ENCODE data around the gene KIRREL3.

KIRREL3 gene

DNA sequence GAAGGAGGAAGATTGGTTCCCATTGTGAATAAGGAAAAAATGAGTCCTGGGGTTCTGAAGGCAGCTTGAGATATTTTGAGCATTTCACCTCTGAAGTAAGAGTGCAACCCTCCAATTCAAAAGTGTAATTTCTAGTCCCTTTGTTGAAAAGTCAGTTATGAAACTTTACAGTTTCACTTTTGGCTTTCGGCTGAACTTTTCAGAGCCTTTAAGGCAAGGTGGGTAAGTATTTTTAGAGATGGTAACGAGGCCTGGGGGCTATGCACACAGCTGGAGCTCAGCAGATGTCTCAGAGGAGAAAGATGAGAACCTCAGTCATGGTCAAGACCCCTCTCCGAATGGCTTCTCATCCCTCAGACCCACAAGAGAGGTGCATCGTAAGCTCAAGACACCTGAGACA lies 267.6 kb downstream of the KIRREL3 start:
- no peak for DNase-seq

DNA sequence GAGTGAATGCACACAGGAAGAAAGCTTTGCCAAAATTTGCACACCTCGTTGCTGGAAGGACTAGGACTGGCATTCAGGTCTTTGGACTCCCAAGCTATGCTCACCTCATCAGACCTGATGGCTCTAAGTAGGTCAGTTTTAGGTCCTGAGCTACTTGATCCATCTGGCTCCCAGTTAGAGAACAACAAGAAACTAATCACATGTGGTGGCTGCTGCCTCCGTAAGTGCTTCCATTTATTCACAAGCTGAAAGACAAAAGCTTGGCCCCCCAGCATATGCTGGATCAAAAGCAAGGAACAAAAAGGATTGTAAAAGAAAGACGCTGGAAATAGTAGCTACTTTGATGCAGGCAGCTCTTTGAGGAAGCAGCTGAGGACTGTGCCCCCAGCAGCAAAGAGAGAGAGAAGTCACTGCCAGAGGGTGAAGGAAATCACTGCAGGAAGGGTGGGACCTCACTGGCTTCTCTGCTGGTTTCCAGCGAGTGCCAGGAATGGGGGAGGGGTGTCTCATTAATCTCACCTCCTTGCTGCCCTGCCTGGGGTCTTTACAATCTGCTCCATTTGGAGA lies 268.9 kb downstream of the KIRREL3 start:
- no peak for DNase-seq

DNA sequence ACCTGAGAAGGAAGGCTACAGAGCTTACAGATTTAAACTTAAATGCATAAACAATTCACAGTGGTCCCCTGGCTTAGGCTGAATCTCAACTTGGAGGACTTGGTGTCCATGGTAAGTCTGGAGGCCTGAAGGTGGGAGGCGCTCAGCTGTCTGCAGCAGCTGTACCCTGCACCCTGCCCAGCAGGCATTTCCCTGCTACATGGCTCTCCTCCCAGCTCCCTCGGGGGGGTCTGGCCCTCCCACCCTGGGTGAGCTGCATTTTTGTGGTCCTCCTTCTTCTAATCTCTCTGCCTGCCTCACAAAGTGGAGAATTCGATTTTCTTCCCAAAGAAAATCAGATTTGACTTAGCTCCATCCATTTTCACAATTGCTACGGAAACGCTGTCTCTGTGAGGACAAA lies 273.2 kb downstream of the KIRREL3 start:
- DNase-seq, result no peak

DNA sequence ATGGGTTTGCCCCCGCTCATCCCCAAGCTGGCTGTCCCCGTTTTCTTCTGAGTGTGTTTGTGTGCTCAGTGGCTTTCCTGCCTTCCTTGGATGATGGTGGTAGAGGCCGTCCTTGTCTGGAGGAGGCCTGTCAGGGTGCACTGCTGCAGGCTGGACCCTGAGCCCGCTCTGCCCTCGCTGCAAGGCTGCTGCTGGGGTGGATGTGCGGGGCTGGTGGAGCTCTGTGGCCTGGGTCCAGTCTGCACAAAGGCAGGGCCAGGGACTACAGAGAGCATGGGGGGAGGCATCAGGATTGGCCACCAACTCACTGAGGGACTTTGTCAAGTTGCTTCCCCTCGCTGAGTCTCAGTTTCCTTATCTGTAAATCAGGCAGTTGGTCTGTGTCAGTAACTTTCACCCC lies 275.0 kb downstream of the KIRREL3 start:
- DNase-seq, result no peak

DNA sequence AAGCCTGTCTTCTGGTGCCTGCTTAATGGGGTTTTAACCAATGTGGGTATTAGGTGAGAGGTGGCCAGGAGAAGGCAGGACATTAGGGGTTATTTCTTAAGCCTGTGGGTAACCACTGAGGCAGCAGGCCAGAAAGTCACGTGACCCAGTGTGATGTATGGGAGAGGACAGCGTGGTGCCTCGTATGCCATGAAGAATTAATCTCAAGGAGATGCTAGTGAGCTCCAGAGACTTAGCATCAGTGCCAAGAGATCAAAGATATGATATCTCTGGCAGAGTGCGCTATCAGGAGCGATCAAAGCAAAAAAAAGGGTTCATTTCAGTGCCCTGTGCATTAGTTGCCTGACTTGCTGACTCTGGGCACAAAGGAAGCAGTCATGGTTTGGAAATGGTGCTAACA lies 275.5 kb downstream of the KIRREL3 start:
- no peak for DNase-seq

DNA sequence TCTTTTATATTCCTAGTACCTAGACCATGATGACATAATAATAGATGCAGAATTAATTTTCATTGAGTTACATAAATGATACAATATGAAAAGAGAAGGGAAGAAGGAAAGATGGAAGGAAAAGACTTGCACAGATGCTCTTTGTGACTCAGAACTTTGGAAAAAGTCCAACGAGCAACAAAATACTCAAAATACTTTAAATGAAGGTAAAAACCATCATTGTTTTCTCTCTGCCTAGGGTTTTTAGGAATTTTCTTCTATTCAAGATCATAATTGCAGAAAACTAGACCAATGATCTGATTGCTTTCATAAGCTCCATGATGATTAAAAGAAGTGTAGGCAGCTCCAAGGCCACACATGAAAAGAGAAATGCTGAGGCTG lies 276.9 kb downstream of the KIRREL3 start:
- DNase-seq, result no peak

DNA sequence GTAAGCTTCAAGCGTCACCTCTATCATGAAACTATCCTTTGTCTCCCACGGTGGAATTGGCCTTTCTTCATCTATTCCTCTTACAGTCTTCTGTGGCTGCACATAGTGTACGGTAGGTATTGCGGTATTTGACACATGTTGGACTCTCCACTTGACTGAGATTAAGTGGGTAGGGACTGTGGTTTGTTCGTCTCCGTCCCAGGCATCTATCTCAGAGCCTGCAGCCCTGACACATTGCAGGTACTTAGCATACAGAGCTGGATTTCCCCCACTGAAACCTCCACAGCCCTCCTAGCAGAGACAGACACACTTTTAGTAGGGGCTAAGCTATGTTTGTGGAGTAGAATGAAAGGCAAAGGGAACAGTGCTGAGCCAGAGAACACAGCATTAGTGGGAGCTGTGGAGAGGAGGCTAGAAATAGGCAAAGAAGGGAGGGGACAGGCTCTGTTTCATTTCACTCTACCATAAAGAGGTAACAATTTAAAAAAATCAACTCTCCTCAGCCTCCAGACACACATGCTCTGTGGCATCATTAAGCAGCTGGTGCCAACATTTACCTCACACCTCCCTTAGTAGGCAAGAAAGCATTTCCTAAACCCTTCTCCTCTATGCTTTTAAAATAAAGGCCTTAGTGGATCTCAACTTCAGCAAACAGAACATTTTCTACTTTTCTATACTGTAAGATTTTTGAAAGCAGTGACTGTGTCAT lies 277.5 kb downstream of the KIRREL3 start:
- DNase-seq, result no peak

DNA sequence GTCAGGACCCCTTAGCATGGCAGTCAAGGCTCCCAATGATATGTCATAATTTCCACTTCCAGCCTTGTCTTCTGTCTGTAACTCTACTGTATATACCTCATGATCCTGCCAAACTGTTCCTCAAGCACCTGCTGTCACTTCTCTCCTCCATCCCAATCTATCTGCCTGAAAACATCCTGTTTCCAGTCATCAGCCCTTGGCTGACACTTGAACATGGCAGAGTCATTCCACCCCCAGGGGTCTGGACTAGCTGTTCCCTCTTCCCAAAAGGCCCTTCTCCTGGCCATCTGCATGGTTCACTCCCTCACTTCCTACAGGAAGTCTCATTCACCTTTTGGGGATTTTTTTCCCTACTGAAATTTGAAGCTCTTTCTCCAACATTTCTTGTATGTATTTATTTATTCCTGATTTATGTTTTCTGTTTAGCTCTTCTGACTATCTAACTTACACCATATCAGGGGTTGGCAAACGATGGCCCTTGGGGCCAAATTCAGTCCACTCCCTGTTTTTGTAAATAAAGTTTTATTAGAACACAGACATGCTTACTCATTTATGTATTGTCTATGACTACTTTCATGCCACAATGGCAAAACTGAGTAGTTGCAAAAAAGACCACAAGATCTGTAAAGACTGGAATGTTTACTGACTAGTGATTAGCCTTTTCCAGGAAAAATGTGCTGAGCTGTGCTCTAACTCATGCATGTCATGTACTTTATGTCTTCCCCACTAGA lies 278.4 kb downstream of the KIRREL3 start:
- no peak for DNase-seq

DNA sequence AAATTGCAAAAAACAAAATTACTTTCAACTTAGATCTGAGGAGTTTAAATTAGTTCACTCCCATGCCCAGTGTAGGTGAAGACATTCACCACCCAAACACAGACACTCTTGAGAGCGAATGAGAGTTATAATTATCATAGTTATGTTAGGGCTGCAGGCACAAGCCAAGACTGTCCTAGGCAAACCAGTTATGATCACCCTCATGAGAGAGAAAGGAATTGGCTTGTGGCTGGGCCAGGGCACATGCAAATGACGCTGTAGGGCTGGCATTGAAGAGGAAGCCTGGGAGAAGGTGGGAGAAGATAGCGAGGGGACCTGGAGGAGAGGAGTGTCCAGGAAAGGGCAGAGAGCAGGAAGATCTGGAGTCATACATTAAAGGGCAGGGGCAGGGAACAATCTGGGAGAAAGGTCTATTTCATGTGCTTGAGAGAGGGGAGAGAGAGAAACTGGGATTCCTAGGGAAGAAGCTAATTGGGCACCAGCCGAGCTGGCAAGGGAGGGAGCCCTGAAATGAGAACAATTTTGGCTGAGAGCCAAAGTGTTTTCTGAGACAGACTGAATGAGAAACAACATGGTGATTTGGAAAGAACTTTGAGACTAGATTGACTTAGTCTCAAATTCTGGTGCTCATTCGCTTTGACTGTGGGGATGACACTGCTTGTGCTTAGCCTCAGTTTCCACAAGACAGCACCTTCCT lies 279.9 kb downstream of the KIRREL3 start:
- no peak for DNase-seq

DNA sequence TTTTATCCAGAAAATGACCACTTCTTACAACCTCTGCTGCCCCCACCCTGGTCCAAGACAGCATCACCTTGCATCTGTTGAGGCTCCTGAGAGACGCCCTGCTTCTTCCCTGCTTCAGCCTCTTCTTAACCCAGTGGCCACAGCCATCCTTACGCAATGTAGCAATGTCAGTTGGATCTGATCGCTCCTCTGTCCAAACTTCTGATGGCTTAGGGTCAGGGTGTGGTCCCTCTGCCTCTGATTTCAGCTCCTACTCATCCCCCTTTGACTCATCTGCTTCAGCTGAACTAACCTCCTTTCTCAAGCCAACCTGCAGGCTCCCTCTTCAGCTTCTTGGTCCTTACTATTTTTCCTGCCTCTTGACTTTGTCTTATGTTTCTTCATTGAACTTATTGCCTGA lies 280.8 kb downstream of the KIRREL3 start:
- DNase-seq, result no peak

DNA sequence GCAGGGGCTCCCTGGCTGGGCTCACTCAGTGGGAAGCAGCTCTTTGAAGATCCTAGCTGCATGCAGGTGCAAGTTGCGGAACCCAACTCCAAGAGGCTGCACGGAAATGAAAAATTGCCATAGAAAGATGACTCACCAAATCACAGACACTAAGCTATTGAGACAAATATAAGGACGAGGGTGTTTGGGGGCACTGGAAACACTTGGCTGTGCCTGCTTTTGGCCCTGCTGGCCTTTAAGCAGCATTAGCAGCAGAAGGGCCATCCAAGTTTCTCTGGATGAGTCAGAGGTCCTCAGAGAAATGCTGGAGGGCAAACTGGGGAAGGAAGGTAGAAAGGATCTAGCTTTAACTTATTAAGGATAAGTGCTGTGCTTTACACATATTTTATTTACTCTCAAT lies 282.3 kb downstream of the KIRREL3 start:
- DNase-seq, result no peak

DNA sequence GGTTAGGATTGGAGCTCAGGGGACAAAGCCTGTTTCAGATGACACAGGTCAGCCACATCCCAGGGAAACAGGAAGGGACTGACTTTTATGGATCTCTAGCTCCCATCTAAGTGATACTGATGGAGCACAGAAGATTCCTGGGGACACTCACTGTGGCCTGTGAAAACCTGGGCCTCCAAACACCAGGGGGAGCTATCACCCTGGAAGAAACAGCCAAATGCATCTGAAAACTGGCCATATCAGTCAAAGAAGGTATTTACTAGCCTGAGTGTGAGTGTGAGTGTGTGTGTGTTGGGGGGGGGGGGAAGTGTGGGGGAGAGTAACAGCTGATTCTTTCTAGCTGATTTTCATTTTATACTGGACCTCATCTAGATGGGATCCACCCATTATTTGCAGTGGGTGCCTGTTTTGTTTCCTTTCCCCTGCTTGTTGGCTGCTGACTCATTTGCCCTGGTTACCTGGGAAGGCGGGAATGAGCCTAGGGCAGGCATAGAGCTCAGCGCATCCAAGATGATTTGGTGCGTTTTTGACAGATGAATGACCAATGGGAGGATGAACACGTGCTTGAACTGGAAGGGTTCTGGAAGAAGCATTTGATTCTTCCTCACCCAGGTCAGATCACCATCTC lies 284.0 kb downstream of the KIRREL3 start:
- DNase-seq, result peak; percentile 38 to 39

DNA sequence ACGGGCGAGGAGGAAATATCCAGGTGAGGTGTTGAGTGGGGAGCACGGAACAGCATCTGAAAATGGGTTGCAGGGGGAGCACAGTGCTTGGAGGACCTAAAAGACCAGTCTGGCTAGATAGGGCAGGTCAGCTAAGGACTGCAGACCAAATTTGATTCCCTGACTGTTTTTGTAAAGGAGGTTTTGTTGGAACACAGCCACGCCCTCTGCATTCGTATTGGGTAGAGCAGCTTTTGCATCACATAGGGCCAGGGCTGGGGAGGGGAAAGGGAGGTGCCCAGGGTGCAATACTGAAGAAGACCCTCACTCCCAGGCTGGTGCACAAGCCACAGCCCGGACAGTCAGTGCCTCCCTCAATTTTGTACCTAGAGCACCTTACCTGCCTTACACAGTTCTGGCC lies 286.8 kb downstream of the KIRREL3 start:
- no peak for DNase-seq

DNA sequence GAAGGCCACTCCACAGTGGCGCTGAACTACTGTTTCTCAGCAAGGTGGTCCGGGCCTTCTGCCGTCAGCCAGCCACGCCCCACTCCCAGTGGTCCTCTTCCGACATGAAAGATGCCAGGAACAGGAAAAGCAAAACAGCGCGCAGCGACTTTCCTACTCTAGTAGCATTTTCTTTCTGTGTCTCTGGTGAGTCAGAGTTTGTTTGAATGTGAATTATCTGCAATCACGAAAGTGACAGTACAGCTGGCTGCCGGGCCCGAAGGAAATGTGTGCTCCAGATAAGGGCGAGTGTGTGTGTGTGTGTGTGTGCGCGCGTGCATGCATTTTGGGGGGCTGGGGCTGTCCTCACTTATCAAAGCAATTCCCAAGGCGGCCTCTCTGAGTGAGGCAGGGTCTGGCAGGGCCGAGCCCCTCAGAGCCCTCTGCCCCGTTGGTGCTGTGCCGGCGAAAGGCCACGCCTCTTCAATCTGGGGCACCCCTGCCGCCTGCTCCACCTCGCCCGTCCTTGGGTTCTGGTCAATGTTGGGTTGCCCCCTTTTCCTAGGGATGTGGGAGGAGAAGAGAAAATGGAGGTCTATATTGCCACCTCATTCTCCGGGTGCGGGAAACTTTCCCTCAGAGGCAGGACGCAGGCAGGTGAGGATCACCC lies 288.5 kb downstream of the KIRREL3 start:
- DNase-seq, result no peak

DNA sequence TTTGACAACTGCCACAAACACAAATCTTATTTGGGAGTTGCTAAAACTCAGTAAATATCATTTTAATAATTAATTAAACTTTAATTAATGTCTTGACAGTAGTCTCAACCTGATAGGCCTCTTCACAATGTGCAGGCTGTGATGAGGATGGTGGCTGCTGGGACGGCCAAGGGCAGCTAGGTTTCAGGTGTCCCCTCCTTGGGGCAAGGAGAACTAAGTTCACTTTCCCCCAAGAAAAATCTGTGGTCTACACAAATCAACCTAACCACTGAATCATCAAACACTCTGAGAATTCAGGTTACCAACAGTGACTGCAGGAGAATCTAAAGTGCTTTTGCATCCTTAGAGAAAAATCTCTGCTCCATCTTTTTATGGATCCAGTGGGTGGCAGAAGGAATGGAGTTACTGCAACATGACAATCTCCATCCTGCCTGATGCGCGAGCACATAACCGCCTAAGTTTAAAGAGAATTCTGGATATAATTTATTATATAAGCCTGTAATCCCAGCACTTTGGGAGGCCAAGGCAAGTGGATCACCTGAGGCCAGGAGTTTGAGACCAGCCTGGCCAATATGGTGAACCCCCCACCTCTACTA lies 289.7 kb downstream of the KIRREL3 start:
- no peak for DNase-seq

DNA sequence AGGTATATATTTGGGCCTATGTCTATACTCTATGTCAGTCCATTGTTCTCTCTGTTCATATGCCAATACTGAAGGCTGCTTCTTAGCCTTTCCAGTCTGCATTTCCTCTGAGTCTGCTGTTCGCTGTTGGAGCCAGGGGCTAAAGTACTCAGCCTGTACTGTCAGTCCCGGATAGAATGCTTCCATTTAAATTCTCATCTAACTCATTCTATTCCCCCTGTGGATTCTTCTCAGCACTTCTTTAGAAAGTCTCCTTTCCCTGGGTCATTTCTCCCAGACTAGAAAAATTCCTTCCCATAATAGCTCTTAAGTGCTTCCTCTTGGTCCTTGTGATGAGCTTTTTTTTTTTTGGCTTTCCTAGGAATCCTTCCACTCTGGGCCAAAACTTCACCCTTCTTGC lies 293.1 kb downstream of the KIRREL3 start:
- no peak for DNase-seq

DNA sequence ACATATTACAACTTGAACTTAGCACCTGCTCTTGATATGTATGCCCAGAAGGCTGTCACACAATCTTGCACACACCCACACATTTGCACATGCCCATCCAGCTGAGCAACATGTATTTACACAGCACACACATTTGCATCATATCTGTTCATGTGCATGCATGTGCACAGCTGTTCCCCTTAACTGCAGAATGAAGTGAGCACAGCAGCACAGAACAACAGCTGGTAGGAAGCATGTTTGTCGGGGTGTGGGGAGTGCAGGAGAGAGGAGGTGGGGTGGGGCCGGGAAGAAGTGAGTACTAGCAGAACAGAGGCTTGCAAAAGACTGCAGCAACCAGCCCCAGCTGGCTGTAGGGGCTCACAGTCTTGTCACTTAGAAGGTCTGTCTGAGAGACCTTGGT lies 296.5 kb downstream of the KIRREL3 start:
- DNase-seq, result no peak

DNA sequence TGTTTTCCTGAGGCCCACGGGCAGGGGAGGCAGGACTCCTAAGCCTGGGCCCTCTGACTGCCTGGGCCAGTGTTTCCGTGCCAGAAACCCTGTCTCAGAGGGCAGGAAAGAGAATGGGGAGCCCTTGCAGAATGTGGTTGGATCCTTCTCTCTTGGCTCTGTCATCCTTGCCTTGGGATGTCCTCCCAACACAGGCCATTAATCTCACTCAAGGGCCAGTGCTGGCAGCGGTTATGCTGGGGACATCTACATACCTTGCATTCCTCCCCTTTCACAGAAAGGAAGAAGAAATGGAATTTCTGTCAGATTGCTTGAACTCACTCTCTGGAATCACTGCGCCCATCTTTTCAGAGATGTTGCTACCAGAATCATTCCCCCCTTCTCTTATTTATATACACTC lies 296.9 kb downstream of the KIRREL3 start:
- no peak for DNase-seq

DNA sequence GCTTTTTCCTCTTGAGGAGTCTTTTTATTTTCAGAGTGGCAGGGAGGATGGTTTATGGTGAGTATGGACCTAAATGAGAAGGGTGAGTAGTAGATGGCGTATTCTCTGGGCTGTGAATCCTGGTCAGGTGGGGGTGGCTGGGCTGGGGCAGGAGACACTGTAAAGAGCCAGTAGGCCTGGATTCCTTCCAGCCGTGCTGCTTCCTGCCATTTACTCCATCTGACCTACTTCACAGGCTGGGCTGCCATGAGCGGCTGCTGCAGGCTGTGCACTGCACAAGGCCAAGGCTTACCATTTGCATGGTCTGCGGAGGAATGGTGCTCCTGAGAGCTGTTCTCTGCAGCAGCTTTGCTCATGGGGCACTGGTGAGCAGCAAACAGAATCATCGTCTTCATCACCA lies 297.6 kb downstream of the KIRREL3 start:
- no peak for DNase-seq

DNA sequence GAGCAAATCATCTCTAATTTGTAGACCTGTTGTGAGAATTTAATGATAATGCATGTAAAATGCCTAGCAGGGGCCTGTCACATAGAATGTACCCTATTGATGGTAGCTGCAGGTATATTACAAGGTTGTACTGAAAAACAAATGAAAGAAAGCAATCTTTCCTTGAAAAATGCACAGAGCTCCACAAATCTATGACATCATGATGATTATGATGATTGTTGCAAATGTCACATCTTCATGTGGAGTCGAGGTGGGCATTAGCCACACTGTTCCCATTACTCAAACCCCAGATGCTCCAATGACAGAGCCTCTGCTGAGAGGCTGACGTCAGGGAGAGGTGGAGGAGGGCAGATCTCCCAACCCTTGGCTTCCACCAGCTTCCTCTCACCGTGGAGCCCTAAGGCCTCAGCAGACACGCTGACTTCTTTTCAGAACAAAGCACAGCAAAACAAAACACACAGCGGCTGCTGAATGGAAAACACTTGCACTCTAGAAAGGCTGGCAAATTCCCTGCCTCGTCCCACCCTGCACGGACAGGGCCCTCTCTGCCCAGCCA lies 298.3 kb downstream of the KIRREL3 start:
- no peak for DNase-seq

DNA sequence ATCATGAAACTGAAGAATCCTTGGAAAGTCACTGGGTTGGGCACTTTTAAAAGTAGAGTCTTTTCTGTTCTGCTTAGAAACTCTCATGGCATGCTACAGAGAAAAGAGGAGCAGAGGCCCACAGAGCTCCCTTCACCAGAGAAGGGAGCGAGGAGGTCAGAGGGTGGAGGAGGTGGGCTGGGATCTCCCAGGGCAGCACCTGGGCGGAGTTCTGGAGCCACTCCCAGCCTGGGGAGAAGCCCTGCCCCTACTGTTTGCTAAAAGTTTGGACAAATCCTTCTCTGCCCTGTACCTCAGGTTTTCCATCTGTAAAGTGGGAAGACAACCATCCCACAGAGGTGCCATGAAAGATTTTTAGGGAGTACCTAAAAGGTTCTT lies 299.1 kb downstream of the KIRREL3 start:
- DNase-seq, result no peak
